ENCODE measurements around the gene HHATL.

- TF ChIP-seq POLR2A (IDR thresholded peaks at IDR 0.05) (no peak), EP300 (IDR thresholded peaks at IDR 0.05) (no peak)
- TF ChIP-seq, protein P1, sequence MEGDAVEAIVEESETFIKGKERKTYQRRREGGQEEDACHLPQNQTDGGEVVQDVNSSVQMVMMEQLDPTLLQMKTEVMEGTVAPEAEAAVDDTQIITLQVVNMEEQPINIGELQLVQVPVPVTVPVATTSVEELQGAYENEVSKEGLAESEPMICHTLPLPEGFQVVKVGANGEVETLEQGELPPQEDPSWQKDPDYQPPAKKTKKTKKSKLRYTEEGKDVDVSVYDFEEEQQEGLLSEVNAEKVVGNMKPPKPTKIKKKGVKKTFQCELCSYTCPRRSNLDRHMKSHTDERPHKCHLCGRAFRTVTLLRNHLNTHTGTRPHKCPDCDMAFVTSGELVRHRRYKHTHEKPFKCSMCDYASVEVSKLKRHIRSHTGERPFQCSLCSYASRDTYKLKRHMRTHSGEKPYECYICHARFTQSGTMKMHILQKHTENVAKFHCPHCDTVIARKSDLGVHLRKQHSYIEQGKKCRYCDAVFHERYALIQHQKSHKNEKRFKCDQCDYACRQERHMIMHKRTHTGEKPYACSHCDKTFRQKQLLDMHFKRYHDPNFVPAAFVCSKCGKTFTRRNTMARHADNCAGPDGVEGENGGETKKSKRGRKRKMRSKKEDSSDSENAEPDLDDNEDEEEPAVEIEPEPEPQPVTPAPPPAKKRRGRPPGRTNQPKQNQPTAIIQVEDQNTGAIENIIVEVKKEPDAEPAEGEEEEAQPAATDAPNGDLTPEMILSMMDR (IDR thresholded peaks at IDR 0.05) = no peak
Measured at GRCh38 chr3:42653560-42654330, 48.9 kb downstream of the HHATL start, which contains the start of gene ZBTB47.

Data from ovary (tissue), 3 donors.